Measurements from ENCODE around the gene VKORC1.

VKORC1 gene

DNA sequence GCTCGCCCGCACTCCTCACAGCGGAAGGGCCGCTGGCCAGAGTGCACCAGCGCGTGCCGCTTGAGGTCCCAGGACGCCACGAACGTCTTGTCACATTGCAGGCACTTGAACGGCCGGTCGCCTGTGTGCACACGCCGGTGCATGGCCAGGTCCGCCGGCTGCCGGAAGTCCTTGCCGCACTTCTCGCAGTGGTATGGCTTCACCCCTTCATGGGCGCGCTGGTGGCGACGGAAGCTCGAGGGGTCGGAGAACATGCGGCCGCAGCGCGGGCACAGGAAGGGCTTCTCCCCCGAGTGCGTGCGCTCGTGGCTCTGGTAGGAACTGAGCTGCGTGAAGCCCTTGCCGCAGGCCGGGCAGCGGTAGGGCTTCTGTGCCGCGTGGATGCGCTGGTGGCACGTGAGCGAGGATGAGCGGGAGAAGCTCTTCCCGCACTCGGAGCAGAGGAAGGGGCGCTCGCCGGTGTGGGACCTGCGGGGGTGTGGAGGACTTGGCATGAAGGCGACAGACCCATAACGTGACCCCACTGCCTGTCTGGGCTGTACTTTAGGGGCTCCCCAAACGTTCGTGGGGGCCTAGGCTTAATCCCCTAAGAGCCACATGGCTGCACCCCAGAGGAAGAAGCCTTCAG lies 32.7 kb downstream of the VKORC1 start:
- DNase-seq: no peak

DNA sequence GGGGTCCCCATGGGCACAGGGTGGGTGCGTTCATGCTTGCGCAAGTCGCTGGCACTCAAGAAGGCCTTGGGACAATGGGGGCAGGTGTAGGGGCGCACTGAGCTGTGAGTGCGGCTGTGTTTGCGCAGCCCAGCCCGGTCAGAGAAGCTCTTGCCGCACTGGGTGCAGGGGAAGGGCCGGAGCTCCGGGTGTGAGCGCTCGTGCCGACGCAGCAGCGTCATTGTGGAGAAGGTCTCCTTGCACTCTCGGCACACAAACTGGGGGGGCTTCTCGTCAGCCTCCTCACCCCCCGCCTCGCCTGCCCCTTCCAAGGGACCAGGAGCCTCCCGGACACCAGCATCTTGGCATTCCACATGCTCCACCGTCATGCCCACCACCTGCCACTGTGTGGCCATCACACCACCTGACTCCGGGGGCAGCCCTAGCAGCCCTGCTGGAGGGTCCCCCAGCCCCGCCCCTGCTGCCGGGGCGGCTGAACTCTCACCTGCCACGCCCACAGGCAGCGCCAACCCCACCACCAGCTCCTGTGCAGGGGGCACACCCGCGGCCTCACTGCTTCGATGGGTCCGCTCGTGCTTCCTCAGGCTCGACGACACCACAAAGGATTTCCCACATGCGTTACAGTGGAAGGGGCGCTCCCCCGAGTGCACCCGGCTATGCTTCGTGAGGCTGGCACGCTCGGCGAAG lies 33.3 kb downstream of the VKORC1 start:
- DNase-seq: no peak

DNA sequence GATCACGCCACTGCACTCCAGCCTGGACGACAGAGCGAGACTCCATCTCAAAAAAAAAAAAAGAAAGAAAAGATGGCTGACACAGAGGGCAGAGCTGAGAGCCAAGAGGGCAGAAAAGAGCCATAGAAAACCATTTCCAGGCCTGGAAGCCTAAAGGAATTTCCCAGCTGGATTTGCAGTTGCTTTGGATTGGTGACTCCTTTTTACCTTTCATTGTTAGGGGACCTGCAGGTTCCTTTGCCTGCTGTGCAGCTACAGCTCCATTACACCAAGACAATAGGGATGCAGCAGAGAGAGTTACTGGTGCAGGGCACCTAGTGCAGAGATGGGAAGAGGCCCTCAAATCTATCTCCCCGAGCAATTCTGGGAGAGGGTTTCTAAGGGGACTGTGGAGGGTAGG lies 39.0 kb downstream of the VKORC1 start:
- DNase-seq: no peak

DNA sequence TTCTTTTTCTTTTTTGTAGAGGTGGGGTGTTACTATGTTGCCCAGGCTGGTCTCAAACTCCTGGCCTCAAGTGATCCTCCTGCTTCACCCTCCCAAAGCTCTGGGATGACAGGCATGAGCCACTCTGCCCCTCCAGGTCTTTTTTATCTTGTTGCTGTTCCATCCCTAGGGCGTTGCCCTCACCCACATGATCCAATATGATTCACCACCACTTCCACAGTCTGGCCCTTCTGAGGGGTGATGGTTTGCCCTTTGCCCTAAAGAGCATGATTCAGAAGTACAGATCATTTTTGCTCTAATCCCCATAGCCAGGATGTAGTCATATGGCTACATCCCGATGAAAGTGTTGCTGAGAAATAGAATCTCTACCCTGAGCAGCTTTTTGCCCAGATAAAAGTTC lies 42.5 kb downstream of the VKORC1 start:
- no peak for DNase-seq

DNA sequence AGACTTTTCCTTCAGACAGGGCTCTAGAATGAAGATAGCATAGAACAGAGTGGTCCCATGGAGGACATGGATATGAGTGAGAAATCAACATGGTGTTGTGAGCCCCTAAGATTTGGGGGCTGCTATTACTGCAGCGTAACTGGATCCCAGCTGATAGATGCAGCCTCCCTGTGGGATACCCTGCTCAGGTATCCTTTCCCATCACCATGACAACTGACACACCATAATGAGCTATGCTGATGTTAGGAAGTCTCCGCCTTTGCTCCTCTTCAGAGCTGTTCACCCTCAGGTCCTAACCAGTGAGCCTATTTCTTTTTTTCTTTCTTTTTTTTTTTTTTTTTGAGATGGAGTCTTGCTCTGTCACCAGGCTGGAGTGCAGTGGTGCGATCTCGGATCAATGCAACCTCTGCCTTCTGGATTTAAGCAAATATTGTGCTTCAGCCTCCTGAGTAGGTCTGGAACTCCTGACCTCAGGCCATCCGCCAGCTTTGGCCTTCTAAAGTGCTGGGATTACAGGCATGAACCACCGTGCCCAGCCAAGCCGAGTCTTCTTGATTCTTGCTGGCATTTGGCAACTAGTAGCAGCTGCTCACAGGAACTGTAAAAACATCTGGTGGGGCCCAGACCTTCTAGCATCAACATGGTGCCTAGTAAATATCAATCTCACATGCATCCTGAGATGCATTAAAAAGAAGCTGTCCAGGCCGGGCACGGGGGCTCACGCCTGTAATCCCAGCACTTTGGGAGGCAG lies 44.1 kb downstream of the VKORC1 start:
- DNase-seq: no peak

DNA sequence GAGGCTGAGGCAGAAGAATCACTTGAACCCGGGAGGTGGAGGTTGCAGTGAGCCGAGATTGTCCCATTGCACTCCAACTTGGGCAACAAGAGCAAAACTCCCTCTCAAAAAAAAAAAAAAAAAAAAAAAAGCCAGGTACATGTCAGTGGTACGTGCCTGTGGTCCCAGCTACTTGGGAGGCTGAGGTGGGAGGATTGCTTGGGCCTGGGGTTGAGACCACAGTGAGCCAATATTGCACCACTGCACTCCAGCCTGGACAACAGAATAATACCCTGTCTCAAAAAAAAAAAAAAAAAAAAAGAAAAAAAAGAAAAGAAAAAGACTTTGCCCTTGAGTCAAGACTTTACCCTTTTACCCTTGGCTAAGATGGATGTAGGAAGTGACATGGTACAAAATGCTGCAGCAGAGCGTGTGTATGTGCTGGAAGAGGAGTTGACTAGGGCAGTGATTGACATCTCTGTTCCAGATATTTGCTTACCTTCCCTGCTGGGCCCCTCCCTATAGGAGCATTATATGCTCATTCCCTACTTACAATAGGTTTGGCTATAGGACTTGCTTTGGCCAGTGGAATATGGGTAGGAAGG lies 50.6 kb downstream of the VKORC1 start:
- no peak for DNase-seq

DNA sequence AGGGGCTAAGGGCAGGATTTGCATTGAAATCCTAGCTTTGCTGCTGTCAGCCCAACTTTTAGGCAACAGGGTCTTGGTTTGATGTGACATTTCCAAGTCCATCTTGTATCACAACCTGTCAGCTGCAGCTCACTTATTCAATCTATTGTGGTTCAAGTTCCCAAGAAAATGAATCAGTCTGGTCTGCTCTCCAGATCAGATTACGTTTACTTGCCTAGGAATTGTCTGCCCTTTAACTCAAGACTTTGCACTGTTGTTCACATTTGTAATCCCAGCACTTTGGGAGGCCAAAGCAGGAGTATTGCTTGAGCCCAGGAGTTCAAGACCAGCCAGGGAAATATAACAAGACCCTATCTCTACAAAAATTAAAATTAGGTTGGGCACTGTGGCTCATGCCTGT lies 51.2 kb downstream of the VKORC1 start:
- DNase-seq: no peak

DNA sequence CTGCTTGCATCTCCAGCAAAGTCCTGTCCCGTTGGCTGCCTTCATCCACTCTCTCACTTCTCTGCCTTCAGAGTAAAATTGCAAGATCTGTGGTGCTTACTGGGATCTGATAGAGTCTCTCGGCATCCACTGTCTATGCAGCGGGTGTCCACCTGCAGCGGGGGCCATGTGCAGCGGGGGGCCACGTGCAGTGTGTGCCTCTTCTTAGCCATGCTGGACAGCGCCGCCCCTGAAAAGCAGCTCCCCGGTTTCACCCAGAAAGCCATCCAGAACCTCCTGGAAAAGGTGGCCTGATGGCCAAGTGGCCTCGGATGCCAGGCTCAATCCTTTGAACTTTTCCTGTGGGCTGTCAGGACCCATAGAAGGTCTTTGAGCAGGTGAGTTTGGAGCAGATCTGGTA lies 51.7 kb downstream of the VKORC1 start:
- no peak for DNase-seq
